Astrocyte of the spinal cord (primary cell): ENCODE results near the gene LILRB5.
"Not testable (repeated sequence)": the region's sequence is repeated elsewhere in the genome, so short reads cannot be mapped to it uniquely, and the experiment has no call there.

Experiments used
- DNase-seq: peaks from one replicate; pipeline ENCODE4 v3.0.0; 2011; ENCODE audit warnings: low read depth, low spot score
- H3K4me3 ChIP-seq: 2 replicates; pipeline ENCODE4 v1.5.1; 2011; ENCODE audit warnings: low read depth, mild to moderate bottlenecking, low read length, moderate library complexity
- in situ Hi-C: cut with HindIII; loops from 2 replicates; pipeline ENCODE4 v1.10.0; 2017; ENCODE audit warnings: low sequenced_read_pairs
- TF ChIP-seq, protein P1 (sequence below): IDR thresholded peaks from 2 replicates; pipeline ENCODE4 v1.5.1; 2012; ENCODE audit warnings: low read depth, mild to moderate bottlenecking, low read length, inconsistent platforms

Gene LILRB5

DNA sequence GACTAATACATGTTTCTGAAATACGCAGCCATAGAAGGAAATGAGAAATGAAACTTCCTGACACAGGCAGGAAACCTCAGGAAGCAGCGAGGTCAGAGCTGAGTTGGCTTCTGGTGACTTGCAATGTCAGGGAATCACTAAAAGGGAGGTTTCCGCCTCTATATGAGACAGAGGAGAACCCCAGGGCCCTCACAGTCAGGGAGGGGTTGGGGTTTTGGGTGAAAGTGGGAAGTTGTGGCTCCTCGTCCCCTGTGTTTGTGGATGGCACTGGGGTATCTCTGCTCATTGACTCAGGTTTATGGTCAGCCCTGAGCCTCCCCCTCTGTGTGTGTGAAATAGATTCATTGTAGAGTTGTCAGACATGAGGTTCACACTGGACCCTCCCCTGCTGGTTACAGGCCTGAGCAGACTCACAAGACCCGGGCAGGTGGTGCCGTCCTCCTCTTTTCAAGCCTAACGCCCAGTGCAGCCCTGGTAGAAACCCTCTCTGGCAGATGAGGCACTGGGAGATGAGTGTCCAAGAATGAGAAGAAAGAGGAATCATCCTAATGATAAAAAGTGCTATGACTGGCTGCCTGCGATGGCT lies 9.0 kb downstream of the LILRB5 start:
- DNase-seq, result no peak
- H3K4me3 ChIP-seq, result no peak overlapping the region
- in situ Hi-C loops, result no loop called here
- TF ChIP-seq, protein P1, sequence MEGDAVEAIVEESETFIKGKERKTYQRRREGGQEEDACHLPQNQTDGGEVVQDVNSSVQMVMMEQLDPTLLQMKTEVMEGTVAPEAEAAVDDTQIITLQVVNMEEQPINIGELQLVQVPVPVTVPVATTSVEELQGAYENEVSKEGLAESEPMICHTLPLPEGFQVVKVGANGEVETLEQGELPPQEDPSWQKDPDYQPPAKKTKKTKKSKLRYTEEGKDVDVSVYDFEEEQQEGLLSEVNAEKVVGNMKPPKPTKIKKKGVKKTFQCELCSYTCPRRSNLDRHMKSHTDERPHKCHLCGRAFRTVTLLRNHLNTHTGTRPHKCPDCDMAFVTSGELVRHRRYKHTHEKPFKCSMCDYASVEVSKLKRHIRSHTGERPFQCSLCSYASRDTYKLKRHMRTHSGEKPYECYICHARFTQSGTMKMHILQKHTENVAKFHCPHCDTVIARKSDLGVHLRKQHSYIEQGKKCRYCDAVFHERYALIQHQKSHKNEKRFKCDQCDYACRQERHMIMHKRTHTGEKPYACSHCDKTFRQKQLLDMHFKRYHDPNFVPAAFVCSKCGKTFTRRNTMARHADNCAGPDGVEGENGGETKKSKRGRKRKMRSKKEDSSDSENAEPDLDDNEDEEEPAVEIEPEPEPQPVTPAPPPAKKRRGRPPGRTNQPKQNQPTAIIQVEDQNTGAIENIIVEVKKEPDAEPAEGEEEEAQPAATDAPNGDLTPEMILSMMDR, result no peak

DNA sequence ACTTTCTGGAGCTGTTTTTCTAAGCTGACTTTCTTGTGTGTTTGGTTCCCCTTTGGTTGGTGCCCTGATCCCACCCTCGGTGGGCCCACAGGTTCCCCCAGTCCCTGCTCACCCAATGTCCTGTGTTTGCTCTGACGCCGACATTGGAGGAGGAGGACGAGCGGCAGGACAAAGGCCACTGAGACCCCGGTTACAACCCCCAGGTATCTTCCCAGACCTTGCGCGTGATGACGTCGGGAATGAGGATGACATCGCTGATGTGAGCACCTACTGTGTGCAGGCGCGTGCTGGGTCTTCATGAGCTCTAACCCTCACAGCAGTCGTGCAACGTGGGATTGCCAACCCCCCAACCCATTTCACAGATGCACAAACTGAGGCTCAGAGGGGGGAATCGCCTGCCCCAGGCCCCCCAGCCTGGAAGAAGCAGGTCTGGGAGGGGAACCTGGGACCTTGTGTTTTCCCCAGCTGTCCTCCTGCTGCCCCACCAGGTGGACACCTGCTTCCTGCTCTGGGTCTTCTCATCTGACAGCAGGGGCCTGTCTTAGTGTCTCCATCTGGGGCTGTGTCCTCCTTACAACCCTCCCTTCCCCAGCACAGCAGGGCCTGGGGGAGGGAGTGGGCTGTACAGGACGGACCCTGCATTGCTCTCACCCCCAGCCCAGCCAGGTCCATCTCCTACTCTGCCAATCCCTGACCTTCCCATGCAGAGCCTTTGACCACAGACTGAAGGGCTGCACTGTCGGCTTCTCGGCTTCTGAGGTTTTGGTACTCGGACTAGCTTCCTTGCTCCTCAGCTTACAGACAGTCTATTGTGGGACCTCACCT lies 9.8 kb downstream of the LILRB5 start:
- TF ChIP-seq, protein P1, result no peak
- DNase-seq, result no peak
- in situ Hi-C loops, result no loop called here
- no peak overlapping the region for H3K4me3 ChIP-seq

DNA sequence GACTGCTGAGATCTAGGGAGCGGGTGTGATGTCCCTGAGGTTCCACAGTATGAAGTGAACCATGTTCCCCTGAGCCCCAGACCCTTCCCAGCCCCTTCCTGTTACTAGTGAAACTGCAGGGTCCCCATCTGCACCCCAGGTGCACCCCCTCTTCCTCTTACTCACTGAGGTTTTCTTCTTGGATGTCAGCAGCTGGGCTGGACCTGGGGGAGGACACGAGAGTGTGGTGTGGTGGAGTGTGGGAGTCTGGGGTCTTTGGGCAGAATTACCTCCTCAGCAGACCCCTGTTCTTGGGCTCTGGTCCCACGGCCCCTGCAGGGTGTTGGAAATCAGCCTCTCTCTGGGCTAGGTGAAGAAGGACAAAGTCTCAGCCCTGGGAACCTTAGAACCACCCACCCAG lies 11.1 kb downstream of the LILRB5 start:
- TF ChIP-seq, protein P1, result no peak
- H3K4me3 ChIP-seq, result no peak overlapping the region
- DNase-seq, result no peak
- in situ Hi-C loops, result no loop called here

DNA sequence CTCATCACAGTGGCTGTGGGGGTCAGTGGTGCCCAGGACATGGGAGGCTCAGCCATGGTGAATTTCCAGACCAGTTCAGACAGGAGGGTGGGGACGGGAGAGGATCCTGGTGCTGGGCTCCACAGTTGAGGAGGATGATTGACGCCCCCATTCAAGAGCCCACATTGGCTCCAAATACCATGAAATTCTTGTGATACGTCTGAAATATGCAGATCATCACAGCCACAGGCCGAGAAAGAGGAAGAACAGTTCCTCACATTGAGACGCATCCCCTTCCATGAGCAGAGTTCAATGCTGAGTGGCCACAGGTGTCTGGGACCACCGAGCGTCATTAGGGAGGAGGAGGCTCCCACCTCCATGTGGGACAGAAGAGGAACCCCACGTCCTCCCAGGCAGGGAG lies 13.3 kb downstream of the LILRB5 start:
- DNase-seq, in situ Hi-C loops, H3K4me3 ChIP-seq: not testable (repeated sequence)

DNA sequence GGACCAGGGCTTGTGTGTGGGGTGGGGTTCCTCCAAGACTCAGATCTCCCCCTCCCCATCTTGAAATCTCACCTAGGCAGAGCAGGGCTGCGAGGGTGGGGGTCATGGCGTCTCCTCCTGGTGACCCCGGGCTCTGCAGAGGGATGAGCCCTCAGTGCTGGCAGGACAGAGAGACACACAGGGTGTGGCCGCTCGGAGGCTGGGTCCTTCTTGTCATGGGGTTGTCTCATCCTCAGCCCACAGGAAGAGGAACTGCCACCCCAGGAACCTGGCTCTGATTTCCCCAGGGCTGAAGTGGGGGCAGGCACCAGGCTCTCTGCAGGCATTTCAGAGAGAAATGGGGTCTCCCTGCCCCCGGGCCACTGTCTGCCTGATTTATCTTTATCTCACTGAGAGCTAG lies 14.4 kb downstream of the LILRB5 start, which contains the start of gene LILRA6:
LILRA6 (minus strand) TSS at position 145 of the 400 bp plus-strand sequence.
- in situ Hi-C loops, DNase-seq, H3K4me3 ChIP-seq: not testable (repeated sequence)

DNA sequence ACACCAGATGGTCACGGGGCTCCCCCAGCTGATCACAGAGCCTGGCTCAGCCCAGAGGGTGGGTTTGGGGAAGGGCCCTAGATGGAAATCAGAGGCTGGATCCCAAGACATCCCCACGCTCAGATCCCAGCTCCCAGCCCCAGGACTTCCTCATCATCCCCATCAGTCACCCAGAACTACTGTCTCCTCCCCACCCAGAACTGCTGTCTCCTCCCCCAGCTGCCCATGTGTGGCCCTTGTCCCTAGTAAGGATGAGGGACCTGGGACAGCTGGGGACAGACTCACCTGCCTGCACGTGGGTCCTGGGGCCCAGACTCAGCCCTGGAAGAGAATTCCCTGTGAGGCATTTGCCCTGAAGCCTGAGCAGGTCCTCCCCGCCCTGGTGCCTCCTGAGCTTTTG lies 14.8 kb downstream of the LILRB5 start:
- DNase-seq, in situ Hi-C loops, H3K4me3 ChIP-seq: not testable (repeated sequence)

DNA sequence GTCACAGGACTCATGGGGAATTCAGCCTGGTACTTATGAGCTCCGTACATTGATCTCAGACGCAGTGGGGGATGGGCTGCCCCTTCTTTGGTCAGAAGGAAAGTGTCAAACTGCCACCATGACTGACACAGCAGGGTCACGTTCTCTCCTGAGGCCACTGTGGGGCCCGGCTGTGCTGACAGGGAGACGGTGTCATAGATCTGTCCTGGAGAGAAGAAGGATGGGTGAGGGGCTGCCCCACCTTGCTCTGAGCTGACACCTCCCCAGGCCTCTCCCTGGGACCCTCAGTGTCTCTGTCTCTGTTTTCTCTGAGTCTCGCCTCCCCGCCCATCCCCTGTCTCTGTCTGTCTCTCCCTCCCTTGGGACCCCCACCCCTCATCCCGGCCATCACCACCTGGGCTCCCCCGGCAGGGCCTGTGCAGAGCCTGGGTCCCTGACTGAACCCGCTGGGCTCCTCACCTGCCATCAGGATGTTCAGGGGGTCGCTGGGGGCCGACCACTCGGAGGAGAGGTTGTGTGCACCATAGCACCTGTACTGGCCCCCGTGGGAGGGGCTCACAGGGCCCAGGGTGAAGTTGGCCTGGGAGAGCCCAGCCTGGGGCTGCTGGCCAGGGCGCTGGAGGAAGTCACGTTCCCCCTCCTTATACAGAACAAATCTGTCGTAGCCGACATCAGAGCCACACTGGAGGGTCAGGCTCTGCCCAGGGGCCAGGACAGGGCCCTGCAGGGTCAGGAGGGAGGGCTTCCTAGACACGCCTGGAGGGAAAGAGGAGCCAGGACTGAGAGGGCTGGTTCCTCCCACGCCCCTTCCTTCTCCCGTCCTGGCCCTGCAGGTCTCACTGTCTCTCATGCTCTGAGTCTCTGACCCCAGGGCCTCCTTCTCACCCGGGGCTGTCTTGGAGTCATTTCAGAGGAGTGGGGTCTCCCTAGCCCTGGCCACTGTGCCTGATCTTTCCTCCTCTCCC lies 16.4 kb downstream of the LILRB5 start:
- DNase-seq, in situ Hi-C loops: not testable (repeated sequence)

DNA sequence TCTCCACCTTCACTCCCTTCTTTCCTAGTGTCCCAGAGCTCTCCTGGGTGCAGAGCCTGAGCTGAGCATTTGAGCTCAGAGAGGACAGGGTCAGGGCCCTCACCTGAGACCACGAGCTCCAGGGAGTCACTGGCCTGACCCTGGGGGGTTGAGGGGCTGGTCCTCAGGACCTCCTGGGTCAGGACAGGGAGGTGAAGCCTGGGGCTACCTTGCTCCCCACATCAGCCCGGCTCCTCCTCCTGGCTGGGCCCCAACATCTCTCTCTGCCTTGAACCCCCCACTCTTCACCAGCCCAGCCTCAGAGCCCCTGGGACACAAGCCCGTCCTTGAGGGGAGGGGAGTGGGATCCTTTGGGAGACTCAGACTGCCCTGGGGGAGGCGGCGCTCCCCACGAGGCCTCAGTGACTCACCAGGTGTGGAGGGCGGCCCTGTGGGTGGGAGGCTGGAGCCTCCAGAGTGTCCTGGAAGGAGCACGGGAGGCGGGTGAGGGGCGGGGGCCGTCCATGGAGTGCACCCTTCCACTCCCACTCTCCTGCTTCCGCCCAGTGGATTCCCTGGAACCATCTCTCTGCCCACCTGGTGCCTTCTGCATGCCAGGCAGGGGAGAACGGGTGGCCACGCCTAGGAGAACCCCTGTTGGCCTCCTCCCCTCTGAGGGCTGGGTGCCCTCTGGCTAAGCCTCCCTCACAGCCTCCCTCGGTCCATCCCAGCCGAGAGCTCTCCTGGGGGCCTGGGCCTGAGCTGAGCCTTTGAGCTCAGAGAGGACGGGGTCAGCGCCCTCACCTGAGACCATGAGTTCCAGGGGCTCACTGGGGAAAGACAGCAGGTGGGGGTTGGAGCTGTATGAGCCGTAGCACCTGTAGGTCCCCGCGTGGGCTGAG lies 17.3 kb downstream of the LILRB5 start:
- DNase-seq, H3K4me3 ChIP-seq, in situ Hi-C loops: not testable (repeated sequence)

More for the DNA sequence above, 16.4 kb downstream of the LILRB5 start:
- H3K4me3 ChIP-seq, result not testable (repeated sequence)
